Measurements from ENCODE around the gene THYN1. TPM values are rescaled to one million over a fixed set of nuclear protein-coding genes. Genes with fewer than 3 reads are reported as not detected.

Gene THYN1
- polyA plus RNA-seq, 1 donor (not counting 4 experiments of a cell fraction or from before 2014, with no cell fraction given), result 45.8 TPM

DNA sequence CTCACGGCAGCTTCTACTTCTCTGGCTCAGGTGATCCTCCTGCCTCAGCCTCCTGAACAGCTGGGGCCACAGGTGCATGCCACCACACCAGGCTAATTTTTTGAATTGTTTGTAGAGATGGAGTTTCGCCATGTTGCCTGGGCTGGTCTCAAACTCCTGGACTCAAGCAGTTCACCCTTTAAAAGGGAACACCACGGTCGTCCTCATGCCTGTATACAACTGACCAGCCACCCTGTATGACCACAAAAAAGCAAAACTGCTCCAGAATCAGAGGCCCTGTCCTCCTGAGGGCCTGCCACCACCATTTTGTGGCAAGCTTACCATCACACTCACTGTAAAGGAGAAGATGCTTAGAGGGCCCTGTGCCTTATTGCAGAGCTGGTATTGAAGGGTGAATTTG is 25.2 kb upstream of the THYN1 start:
- no peak overlapping the region for H2AFZ ChIP-seq (ENCODE audit: control insufficient read depth, low read length)
- H3K9me1 ChIP-seq (ENCODE audit: control insufficient read depth, extremely low read depth, insufficient read depth, low read length), result no peaks in the 10 kb centered on the region
- H3K9ac ChIP-seq (ENCODE audit: control insufficient read depth, extremely low read depth, insufficient read depth, low read length), result no peak overlapping the region
- H3K27ac ChIP-seq (ENCODE audit: control insufficient read depth, insufficient read depth, low read length), result no peak overlapping the region
- no peak overlapping the region for H3K4me2 ChIP-seq (ENCODE audit: control insufficient read depth, extremely low read depth, insufficient read depth, low read depth, low read length)
- no peaks in the 10 kb centered on the region for H3K27me3 ChIP-seq (ENCODE audit: control insufficient read depth, extremely low read depth, insufficient read depth, low read length)
- H3K4me3 ChIP-seq (ENCODE audit: control insufficient read depth in 2 of 3, extremely low read depth in 1 of 3, insufficient read depth in 2 of 3, low read depth in 1 of 3, low read length in 3 of 3), result no peak overlapping the region
- H3K9me3 ChIP-seq (ENCODE audit: control insufficient read depth, low read depth, low read length), result no peaks in the 10 kb centered on the region
- TF ChIP-seq, protein P1, sequence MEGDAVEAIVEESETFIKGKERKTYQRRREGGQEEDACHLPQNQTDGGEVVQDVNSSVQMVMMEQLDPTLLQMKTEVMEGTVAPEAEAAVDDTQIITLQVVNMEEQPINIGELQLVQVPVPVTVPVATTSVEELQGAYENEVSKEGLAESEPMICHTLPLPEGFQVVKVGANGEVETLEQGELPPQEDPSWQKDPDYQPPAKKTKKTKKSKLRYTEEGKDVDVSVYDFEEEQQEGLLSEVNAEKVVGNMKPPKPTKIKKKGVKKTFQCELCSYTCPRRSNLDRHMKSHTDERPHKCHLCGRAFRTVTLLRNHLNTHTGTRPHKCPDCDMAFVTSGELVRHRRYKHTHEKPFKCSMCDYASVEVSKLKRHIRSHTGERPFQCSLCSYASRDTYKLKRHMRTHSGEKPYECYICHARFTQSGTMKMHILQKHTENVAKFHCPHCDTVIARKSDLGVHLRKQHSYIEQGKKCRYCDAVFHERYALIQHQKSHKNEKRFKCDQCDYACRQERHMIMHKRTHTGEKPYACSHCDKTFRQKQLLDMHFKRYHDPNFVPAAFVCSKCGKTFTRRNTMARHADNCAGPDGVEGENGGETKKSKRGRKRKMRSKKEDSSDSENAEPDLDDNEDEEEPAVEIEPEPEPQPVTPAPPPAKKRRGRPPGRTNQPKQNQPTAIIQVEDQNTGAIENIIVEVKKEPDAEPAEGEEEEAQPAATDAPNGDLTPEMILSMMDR (optimal IDR thresholded peaks at IDR 0.05 in 1 of 3, IDR thresholded peaks at IDR 0.05 in 1 of 3, conservative IDR thresholded peaks at IDR 0.05 in 1 of 3; ENCODE audit: extremely low read depth in 1 of 3, insufficient read depth in 2 of 3, low read length in 3 of 3), result no peak
- TF ChIP-seq EZH2 (IDR thresholded peaks at IDR 0.05; ENCODE audit: low read length), result no peak
- H4K20me1 ChIP-seq (ENCODE audit: control insufficient read depth, extremely low read depth, insufficient read depth, low read length), result no peaks in the 10 kb centered on the region
- DNase-seq (ENCODE audit: low read depth, low spot score) (no peak), FAIRE-seq (no peak)
- dilution Hi-C loops (cut with MboI; ENCODE audit: extremely low pct_ligation_motif_present, low sequenced_read_pairs), result no loop called here
- peaks cover 12% of the 10 kb centered on the region for H3K79me2 ChIP-seq (ENCODE audit: control insufficient read depth, insufficient read depth, low read length)
- H3K4me1 ChIP-seq (ENCODE audit: control insufficient read depth, extremely low read depth, insufficient read depth, low read length), result peaks cover 11% of the 10 kb centered on the region
- no peaks in the 10 kb centered on the region for H3K36me3 ChIP-seq (ENCODE audit: control insufficient read depth in 2 of 2, extremely low read depth in 1 of 2, insufficient read depth in 2 of 2, low read length in 2 of 2)

DNA sequence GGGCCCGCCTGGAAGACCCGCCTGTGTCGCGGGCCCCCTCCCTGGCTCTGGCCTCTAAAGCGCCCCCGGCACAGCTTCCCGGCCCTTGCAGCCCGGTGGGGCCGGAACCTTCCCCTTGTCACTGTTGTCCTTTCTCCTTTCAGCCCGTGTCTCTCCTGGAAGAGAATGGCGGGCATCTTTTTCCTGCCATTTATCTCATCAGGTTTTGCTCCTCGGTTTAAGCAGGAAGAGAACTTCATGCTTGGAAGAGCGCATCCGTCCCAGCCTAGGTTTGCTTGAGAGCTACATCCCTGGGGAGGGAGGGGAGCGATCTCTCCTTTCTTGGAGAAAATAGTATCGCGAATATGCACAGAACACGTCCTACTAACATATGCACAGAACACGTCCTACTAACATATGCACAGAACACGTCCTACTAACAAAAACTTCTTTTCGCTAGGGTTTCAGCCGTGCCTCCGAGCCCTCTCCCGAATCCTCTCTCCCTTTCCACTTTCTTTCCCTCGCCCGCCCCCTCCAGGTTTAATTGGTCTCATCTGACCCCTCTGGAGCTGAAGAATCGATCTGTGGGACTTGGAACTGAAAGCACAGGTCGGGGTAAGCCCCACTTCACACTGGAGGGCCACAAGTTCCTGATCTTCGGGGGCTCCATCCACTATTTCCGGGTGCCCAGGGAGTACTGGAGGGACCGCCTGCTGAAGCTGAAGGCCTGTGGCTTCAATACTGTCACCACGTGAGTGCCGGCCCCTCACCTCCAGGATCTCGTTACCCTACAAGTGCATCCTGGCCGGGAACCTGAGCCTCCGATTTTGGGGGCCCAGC is 24.2 kb upstream of the THYN1 start:
- DNase-seq (ENCODE audit: low read depth, low spot score) (no peak), FAIRE-seq (no peak)
- Histone ChIP-seq H3K9me1 (ENCODE audit: control insufficient read depth, extremely low read depth, insufficient read depth, low read length) (no peaks in the 10 kb centered on the region), H3K27ac (ENCODE audit: control insufficient read depth, insufficient read depth, low read length) (no peak overlapping the region), H3K36me3 (ENCODE audit: control insufficient read depth in 2 of 2, extremely low read depth in 1 of 2, insufficient read depth in 2 of 2, low read length in 2 of 2) (no peaks in the 10 kb centered on the region), H3K9ac (ENCODE audit: control insufficient read depth, extremely low read depth, insufficient read depth, low read length) (no peak overlapping the region), H4K20me1 (ENCODE audit: control insufficient read depth, extremely low read depth, insufficient read depth, low read length) (no peaks in the 10 kb centered on the region), H2AFZ (ENCODE audit: control insufficient read depth, low read length) (no peak overlapping the region), H3K79me2 (ENCODE audit: control insufficient read depth, insufficient read depth, low read length) (peaks cover 15% of the 10 kb centered on the region), H3K4me1 (ENCODE audit: control insufficient read depth, extremely low read depth, insufficient read depth, low read length) (peaks cover 11% of the 10 kb centered on the region), H3K27me3 (ENCODE audit: control insufficient read depth, extremely low read depth, insufficient read depth, low read length) (no peaks in the 10 kb centered on the region), H3K4me2 (ENCODE audit: control insufficient read depth, extremely low read depth, insufficient read depth, low read depth, low read length) (peak overlapping the region; percentile 63), H3K4me3 (ENCODE audit: control insufficient read depth in 2 of 3, extremely low read depth in 1 of 3, insufficient read depth in 2 of 3, low read depth in 1 of 3, low read length in 3 of 3) (peak overlapping the region in 2 of 3 experiments; percentile 4 to 67), H3K9me3 (ENCODE audit: control insufficient read depth, low read depth, low read length) (no peaks in the 10 kb centered on the region)
- dilution Hi-C loops (cut with MboI; ENCODE audit: extremely low pct_ligation_motif_present, low sequenced_read_pairs), result no loop called here
- TF ChIP-seq, protein P1 (optimal IDR thresholded peaks at IDR 0.05 in 1 of 3, IDR thresholded peaks at IDR 0.05 in 1 of 3, conservative IDR thresholded peaks at IDR 0.05 in 1 of 3; ENCODE audit: extremely low read depth in 1 of 3, insufficient read depth in 2 of 3, low read length in 3 of 3), result no peak

Measured in keratinocyte (primary cell).